Left ventricle myocardium superior (tissue), 1 donor: ENCODE data around the gene CLEC3B. TPM values are rescaled to one million over a fixed set of nuclear protein-coding genes. Genes with fewer than 3 reads are reported as not detected.
A peak's percentile ranks its signal among the peaks of the same experiment; 100 is the strongest.
"Not testable (repeated sequence)": the region's sequence is repeated elsewhere in the genome, so short reads cannot be mapped to it uniquely, and the experiment has no call there.

ENCODE experiments used
- ATAC-seq: fragments of 200-7000 bp; cut with Tn5 transposase; one replicate; pipeline ENCODE4 v1.9.1; 2020; ENCODE audit warnings: mild to moderate bottlenecking, moderate library complexity
- DNase-seq: peaks from one replicate; pipeline ENCODE4 v3.0.0-alpha.2; 2020
- intact Hi-C: fragments of 100-400 bp; cut with micrococcal nuclease; formaldehyde crosslinking; loops from one replicate; pipeline ENCODE4 v1.11.0; 2022
- long read RNA-seq: library from polyadenylated mRNA; unstranded; transcript quantifications from one replicate; pipeline ENCODE4 v2.0.0, GENCODE V29; 2021
- total RNA-seq: library from RNA; stranded (reverse); fragmentation: NEBNext Ultra II Directional; extraction: Animal tissue kit (Norgen Biotek cat#: 25700); gene quantifications from one replicate; pipeline ENCODE4 v1.2.1, GENCODE V29; 2021
- donor health status: DM: no; HTN: yes; CAD: no; lungs with severe emphysema.

CLEC3B gene, protein sequence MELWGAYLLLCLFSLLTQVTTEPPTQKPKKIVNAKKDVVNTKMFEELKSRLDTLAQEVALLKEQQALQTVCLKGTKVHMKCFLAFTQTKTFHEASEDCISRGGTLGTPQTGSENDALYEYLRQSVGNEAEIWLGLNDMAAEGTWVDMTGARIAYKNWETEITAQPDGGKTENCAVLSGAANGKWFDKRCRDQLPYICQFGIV
- 68.0 TPM for total RNA-seq
- long read RNA-seq, transcript CLEC3B-201 (3 exons, 936 nt): major isoform, 73 of 89 reads
- long read RNA-seq, partial matches to known transcripts: 0 of 89 reads
- long read RNA-seq, other reads (novel, unspliced or antisense): 16 of 89 reads

DNA sequence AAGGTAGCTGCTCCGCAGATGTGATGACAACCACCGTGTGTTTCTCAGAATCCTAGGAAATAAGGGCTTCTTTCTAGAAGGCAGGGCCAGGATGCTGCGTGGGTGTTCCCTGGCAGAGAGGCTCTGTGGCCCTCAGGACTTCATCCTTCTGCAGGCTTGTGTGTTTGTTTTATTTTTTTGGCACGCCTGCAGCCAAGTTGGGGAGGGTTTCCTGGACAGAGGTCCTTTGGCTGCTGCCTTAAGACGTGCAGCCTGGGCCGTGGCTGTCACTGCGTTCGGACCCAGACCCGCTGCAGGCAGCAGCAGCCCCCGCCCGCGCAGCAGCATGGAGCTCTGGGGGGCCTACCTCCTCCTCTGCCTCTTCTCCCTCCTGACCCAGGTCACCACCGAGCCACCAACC, at the start of gene CLEC3B:
TSS of gene CLEC3B (plus strand) at position 266 of the 400 bp plus-strand sequence. CDS start at position 326, 60 bp downstream.
- peak; percentile 85 for DNase-seq
- intact Hi-C loops: no loop called here

DNA sequence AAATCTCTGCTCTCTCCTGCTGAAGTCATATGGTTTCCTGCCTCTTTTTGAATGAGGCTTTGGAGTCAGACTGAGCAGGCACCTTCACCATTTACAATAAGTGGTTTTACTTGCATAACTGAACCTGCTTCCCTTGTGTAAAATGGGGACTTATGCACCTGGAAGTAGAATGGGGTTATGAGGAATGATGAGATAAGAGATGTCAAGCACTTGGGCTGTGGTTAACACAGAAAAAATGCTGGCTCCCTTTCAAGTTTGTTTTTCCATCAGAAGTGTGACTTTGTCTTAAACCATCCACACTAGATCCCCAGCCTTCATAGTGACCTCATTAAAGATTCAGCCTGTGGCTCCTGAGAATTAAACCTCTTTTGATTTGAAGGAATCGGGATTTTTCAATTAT, 44.9 kb upstream of the CLEC3B start:
- no peak for DNase-seq
- intact Hi-C loops: no loop called here
- ATAC-seq: no peak

More for the DNA sequence above, at the start of gene CLEC3B:
- peak; percentile 79 for ATAC-seq

GRCh38 chr3:44981751-44982150, 44.4 kb upstream of the CLEC3B start:
- intact Hi-C loops: no loop called here
- DNase-seq: no peak
- no peak for ATAC-seq

DNA sequence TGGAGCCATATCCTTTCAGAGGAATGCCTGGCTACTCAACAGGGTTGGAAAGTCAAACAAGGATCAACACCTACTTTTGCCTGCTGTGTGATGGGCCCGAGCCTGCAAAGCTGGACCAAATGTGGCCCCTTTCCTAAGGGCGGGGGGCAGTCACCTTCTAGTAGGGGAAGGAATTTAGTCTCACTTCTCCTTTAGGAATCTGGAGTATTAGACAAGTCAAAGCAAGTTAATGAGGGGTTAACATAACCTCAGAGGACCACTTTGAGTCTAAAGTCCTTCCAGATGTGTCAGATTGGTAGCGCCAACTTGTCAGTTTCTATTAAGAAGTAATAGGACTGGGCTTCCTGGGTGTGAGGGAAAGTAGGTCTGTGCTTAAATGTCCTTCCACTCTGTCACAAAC, 43.3 kb upstream of the CLEC3B start:
- DNase-seq: no peak
- intact Hi-C loops: no loop called here
- peak; percentile 4 for ATAC-seq

DNA sequence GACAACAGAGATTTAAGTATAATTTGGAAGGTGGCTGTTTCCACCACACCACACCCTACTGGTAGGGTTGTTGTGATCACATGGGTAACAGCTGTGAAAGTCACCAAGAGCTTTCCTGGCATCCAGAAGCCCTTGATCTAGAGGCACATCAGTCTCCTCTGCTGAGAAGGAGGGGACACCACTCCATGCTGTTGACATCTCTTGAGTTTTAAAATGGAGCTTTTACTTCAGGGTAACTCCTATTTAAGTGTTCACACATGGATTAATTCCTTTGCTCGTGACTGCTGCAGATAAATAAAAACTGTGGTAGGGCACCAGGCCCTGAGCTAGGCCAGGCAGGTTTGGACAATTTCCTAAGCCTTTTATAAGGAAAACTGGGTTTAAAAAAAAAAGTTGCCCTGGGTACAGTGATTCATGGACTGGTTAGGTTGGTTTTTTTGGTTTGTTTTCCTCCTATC, 42.6 kb upstream of the CLEC3B start:
- intact Hi-C loops: no loop called here
- peak; percentile 85 for ATAC-seq
- no peak for DNase-seq

DNA sequence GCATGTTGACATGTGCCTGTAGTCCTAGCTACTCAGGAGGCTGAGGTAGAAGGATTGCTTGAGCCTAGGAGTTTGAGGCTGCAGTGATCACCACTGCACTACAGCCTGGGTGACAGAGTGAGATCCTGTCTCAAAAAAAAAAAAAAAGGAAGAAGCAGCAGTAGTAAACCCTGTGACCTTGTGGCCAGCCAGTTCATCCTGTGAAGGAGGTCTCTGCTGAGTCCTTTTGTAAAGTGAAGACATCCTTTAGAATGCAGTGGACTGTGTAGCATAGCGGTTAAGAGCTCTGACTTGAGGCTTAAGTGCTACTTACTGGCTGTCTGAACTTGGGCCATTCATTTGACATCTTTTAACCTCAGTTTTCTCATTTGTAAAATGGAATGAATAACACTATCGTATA, 41.8 kb upstream of the CLEC3B start:
- DNase-seq: no peak
- intact Hi-C loops: no loop called here
- ATAC-seq: no peak

DNA sequence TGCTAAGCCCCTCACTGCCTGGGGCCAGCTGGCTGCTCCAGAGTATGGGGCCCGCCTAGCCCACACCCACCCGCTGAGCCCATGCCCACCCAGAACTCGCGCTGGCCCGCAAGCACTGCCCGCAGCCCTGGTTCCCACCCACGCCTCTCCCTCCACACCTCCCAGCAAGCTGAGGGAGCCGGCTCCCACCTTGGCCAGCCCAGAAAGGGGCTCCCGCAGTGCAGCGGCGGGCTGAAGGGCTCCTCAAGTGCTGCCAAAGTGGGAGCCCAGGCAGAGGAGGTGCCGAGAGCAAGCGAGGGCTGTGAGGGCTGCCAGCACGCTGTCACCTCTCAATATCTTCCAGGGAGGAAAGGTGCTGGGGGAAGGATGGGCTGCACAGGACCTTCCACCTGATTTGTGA, 39.8 kb upstream of the CLEC3B start:
- ATAC-seq, intact Hi-C loops: not testable (repeated sequence)

GRCh38 chr3:44987332-44987731, 38.8 kb upstream of the CLEC3B start:
- no peak for ATAC-seq
- DNase-seq: no peak
- intact Hi-C loops: no loop called here

More for the DNA sequence above, 39.8 kb upstream of the CLEC3B start:
- DNase-seq: not testable (repeated sequence)

DNA sequence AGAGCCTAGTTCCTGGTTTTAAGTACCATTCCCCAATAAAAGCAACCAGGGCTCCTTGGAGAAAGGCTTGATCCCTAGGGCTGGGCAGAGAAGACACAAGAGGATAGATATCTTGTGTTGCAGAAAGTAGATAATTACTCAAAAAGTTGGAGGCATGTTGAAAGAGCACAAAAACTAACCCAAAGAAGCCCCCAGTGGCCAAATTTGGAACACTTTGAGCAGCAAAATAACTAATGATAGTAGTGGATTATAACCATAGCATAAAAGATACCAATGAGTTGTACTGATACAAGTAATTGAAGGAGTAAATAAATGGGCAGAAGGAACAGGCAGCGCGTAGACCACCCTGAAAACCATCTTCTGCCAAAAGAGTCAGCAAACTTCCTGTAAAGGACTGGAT, 38.0 kb upstream of the CLEC3B start:
- no peak for DNase-seq
- intact Hi-C loops: no loop called here
- no peak for ATAC-seq

- intact Hi-C loops: no loop called here
- DNase-seq: no peak
- peak; percentile 9 for ATAC-seq
Observed at GRCh38 chr3:44989141-44989540, 37.0 kb upstream of the CLEC3B start.

DNA sequence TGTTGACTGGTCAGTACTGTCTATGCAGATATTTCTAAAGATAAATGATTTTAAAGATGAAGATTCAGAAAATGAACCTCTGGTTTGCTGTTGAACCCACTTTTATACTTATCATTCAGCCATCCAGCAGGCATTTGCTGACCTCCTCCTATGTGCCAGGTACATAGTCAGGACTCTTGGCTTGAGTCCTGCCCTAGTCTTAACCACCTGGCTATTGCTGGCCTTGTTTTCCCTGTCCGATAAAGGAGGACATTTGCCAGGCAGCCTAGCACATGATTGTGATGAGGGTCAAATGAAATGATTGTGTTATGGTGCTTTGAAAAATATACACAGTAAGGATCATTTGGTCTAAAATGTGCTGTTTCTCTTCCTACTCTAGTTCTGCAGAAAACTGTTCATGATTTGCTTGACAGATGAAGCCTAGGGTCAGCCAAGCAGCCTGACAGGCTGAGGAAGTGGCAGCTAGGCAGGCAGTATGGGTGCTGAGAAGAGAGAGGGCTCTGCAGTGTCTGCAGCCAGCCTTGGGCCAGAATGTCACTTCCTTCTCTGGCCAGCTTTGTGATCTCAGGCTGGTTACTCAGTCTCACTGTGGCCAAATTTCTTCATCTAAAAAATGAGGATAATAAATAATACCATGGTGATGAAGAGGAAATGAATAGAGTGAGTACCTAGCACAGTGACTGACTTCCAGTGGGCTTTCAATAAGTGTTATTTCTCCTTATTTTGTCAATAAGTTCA, 36.3 kb upstream of the CLEC3B start:
- intact Hi-C loops: no loop called here
- no peak for DNase-seq
- peak; percentile 55 for ATAC-seq

DNA sequence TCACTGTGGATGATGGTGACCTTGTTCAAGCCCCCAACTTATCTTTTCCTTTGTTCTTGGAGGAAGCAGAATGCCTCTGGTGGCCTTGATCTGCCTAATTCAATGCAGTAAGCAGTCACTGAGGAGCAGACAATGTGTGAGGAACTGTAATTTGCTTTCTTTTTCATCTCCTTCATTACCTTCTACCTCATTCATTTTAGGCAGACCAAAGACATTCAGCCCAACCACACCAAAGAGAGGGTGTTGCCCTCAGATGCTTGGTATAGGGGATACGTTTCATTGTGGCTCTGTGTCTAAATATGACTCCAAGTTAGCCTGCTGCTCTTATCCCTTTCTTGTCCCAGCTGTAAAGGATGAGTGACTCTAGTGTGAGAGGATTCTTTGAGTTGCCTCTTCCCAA, 34.8 kb upstream of the CLEC3B start:
- intact Hi-C loops: no loop called here
- no peak for DNase-seq
- ATAC-seq: no peak

GRCh38 chr3:44992555-44993470, 33.3 kb upstream of the CLEC3B start:
- intact Hi-C loops: no loop called here
- ATAC-seq (no peak), DNase-seq (peak; percentile 49)

- intact Hi-C loops: no loop called here
- peak; percentile 37 for ATAC-seq
Observed at GRCh38 chr3:44993471-44994205, 32.5 kb upstream of the CLEC3B start.

GRCh38 chr3:44995142-44995770, 30.8 kb upstream of the CLEC3B start:
- ATAC-seq: peak; percentile 67
- intact Hi-C loops: no loop called here
- DNase-seq: no peak

More at GRCh38 chr3:44993471-44994205, 32.5 kb upstream of the CLEC3B start:
- no peak for DNase-seq

DNA sequence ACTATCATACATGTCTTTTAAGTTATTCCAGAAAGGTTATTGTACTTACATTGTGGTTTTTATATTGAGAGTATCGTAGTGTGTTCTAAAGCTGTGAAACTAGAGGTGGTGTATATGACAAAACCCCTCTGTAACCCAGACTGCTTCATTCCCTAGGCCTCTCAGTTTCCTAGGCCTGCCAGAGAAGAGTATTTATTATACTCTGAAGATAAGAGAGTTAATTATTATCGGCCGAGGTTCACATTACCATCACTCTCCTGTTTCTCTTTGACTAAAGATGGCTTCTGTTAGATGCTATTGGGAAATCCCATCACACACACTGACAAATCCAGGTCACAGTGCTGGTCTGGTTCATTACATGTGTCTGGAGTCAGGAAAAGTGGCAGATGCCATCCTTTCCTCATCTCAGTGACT, 29.5 kb upstream of the CLEC3B start:
- ATAC-seq (no peak), DNase-seq (no peak)
- intact Hi-C loops: no loop called here

DNA sequence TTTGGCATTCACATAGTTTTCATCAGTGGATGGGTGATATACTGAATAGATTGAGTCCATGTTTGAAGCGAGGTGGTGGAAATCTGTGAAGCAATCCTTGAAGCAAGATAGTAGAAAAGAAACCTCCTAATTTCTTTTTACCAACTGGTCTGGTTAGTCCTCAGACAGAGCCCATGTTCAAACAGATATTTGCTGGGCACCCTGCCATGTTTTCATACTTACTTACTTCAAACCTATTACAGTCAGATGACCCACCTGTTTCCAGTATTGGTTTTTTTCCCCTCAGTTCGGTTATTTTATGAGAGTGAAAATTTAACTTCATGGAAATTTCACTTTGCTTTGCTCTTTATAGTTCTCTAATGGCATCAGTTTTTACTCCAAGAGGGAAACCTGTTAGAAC, 26.3 kb upstream of the CLEC3B start:
- intact Hi-C loops: no loop called here
- no peak for DNase-seq
- no peak for ATAC-seq

- DNase-seq: no peak
- no peak for ATAC-seq
- intact Hi-C loops: no loop called here
Observed at GRCh38 chr3:45000823-45001222, 25.3 kb upstream of the CLEC3B start.
